Activated CD4-positive, alpha-beta memory T cell treated with anti-CD3 and anti-CD28 coated beads, Interleukin-2, amount 10 ng/mL, durations not matched to agents 7 days and 5 days (primary cell): ENCODE data around the gene PPIF. TPM values are rescaled to one million over a fixed set of nuclear protein-coding genes. Genes with fewer than 3 reads are reported as not detected.
A peak's percentile ranks its signal among the peaks of the same experiment; 100 is the strongest.

Experiments used
- CTCF ChIA-PET: fragments of 350-600 bp; sonication (Branson Sonifier 250); formaldehyde crosslinking; loops from one replicate; lab custom pipeline; 2021; ENCODE audit warnings: antibody characterized with exemption, inconsistent platforms; lab: Charles Lee
- POLR2A ChIA-PET: fragments of 350-600 bp; sonication (Branson Sonifier 250); formaldehyde crosslinking; loops from one replicate; lab custom pipeline; 2021; ENCODE audit warnings: antibody characterized with exemption; lab: Charles Lee
- DNase-seq: peaks from one replicate; pipeline ENCODE4 v3.0.0-alpha.2; 2020
- H3K27ac Mint-ChIP-seq: one replicate; pipeline ENCODE4 v1.8.0; 2021; ENCODE audit warnings: mild to moderate bottlenecking, mixed read lengths
- H3K27me3 Mint-ChIP-seq: one replicate; pipeline ENCODE4 v1.8.0; 2021; ENCODE audit warnings: mixed read lengths
- H3K36me3 Mint-ChIP-seq: one replicate; pipeline ENCODE4 v1.8.0; 2021; ENCODE audit warnings: low read depth, mixed read lengths
- H3K4me1 Mint-ChIP-seq: one replicate; pipeline ENCODE4 v1.8.0; 2021; ENCODE audit warnings: mixed read lengths
- H3K4me3 Mint-ChIP-seq: one replicate; pipeline ENCODE4 v1.8.0; 2021; ENCODE audit warnings: mild to moderate bottlenecking, mixed read lengths
- H3K9me3 Mint-ChIP-seq: one replicate; pipeline ENCODE4 v1.8.0; 2021; ENCODE audit warnings: mixed read lengths
- total RNA-seq, 2 experiments: library from RNA; stranded (reverse); gene quantifications; one replicate each; pipeline ENCODE4 v1.2.3, GENCODE V29; 2021

Gene PPIF
- total RNA-seq, 2 experiments from 2014 or later: 80.7 to 88.4 TPM

DNA sequence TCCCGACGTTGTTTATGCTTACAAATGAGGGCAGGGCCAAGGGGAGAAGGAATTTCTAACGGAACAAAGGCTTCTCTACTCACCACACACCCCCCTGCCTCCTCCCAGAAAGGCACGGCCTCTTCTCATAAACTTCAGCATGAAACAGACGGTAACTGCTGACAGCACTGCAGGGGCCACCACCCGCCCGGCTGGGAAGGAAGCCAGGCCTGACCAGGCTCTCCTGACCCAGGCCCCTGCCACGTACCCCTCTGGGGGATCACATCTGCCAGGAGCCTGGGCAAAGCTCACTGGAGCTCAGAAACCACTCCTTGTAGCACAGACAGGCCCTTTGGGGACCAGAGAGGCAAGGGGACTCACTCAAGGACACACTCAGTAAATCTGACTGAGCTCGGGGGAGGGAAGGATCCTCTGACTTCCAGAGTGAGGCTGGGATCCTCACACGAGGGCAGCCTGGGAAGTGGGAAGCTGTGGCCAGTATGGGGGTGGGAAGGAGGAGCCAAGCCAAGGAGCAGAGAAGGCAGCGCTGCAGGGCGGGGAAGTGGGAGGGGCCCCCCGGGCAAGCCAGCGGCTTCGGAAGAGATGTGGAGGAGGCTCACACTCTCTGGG, 52.1 kb downstream of the PPIF start:
- H3K4me3 Mint-ChIP-seq: no peak overlapping the region
- peaks cover 2% of the 10 kb centered on the region for H3K4me1 Mint-ChIP-seq
- no peak overlapping the region for H3K27ac Mint-ChIP-seq
- no peaks in the 10 kb centered on the region for H3K9me3 Mint-ChIP-seq
- ChIA-PET CTCF (no interaction called here), POLR2A (no interaction called here)
- no peak for DNase-seq
- no peaks in the 10 kb centered on the region for H3K27me3 Mint-ChIP-seq
- no peaks in the 10 kb centered on the region for H3K36me3 Mint-ChIP-seq

DNA sequence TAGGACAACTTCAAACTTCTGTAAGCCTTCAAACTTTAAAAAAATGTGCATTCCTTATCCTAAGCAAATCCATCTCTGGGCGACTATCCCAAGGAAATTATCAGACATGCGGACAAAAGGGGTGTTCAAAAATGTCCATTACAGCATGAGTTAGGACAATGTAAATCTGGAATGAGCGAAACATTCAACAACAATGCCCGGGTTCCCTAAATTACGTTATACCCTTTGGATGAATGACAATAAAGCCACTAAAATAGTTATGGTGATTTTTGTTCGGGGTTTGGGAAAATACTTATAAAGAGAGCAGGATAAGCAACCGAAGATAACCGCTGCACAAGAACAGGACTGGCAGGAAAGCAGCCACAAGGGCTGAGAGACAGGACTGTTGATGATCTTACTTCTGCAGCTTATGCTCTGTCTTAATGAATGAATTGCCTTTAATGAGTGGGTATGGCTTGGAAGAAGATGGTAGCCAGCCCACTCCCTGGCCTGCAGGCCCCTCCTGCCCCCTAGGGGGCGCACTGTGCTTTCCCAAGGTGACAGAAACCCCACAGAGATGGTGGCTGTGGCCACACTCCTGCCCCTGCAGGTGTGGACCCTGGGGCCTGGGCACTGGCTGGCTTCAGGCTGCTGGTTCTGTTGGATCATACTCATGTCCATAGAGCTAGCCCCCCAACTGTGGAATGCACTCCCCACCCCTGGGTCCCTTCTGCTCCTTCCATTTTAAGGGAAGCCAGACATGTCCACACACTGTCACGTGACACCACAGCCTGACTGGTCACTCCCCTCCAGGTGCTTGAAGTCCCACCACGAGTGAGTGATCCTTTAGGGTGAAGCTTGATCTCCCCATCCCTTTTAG, 53.1 kb downstream of the PPIF start:
- ChIA-PET CTCF (interaction anchor here (0.6 to 1.8 kb wide), 4 partner anchors 9 to 88 kb away, joined by 3 to 5 read pairs (median 4); no protein-coding TSS in a partner anchor), POLR2A (no interaction called here)
- Mint-ChIP-seq H3K9me3 (no peaks in the 10 kb centered on the region), H3K4me3 (no peak overlapping the region), H3K27me3 (no peaks in the 10 kb centered on the region), H3K4me1 (peaks cover 2% of the 10 kb centered on the region), H3K36me3 (no peaks in the 10 kb centered on the region), H3K27ac (no peak overlapping the region)
- peak; percentile 62 for DNase-seq

DNA sequence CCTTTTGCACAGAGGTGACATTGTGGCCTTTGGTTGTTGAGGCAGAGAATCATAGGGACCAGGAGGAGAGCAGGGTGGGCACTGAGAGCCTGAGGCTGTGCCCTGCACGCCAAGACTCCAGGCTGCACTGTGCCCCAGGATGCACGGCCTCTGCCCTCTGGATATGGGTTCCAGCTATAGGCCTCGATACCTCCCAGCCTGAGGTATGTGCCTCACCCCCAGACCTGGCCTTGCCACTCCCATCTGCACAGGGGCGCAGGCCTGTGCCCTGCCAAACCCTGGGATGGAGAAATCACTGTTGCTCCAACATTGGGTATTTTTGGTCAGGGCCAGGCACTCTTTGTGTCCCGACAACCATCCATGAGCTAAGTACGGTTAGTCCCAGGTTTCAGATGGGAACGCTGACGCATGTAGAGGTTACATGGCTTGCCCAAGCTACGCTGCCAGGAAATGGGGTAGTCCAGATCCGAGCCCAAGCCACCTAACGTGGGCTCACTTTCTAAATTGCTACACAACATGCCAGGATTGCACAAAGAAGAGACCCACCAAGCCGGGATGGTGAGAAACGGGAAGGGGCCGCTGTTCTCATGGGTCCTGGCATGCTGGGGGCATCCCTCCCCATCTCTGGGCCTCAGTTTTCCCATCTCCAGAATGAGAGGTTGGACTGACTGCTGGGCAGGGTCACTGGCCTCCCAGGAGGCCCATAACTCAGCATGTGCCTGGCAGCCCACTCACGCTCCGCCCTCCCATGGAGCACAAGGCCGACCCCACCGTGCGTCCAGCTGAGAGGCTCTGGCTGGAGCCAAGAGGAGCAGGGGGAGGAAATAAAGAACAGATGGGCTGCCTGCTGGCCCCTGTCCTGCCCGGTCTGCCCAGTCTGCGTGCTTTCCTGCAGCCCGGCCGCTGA, 54.0 kb downstream of the PPIF start:
- no peak overlapping the region for H3K27ac Mint-ChIP-seq
- H3K4me3 Mint-ChIP-seq: no peak overlapping the region
- no peaks in the 10 kb centered on the region for H3K27me3 Mint-ChIP-seq
- H3K9me3 Mint-ChIP-seq: no peaks in the 10 kb centered on the region
- DNase-seq: no peak
- ChIA-PET CTCF (interaction anchor here (1.1 to 1.8 kb wide), 3 partner anchors 13 to 87 kb away, joined by 4 to 5 read pairs (median 4); no protein-coding TSS in a partner anchor), POLR2A (no interaction called here)
- peaks cover 2% of the 10 kb centered on the region for H3K4me1 Mint-ChIP-seq
- no peaks in the 10 kb centered on the region for H3K36me3 Mint-ChIP-seq

DNA sequence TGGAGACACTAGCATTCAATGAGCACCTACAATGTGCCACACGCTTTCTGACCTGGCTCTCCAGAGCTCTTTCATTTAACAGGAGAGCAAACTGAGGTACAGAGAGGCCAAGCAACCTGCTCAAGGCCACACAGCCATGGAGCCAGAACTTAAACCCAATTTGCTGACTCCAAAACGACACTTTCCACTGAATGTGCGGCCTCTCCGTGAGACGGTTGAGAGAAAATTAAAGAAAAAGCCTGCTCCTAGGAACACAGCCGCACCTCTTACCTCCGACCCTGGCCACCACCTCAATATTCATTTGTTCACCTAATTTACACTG, 55.3 kb downstream of the PPIF start:
- Mint-ChIP-seq H3K36me3 (no peaks in the 10 kb centered on the region), H3K27me3 (no peaks in the 10 kb centered on the region), H3K4me1 (peaks cover 2% of the 10 kb centered on the region), H3K4me3 (no peak overlapping the region), H3K9me3 (no peaks in the 10 kb centered on the region), H3K27ac (no peak overlapping the region)
- ChIA-PET POLR2A (no interaction called here), CTCF (no interaction called here)
- no peak for DNase-seq

DNA sequence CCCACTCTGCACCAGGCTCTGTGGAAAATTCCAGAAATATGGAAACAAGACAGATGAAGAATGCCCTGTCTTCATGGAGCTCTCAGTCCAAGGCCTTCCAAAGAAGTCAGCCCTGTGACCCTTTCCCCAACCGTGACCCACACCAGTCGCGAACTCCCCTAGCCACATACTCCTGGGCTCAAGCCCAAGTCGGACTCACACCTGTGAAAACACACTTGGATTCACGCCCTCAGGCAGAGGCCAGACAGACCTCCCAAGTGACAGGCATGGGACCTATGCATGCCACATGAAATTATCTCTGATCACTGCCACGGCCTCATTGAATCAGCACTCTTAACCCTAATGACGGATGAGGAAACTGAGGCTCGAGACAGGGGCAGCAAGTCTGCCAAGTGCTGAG, 55.7 kb downstream of the PPIF start:
- Mint-ChIP-seq H3K36me3 (no peaks in the 10 kb centered on the region), H3K4me3 (no peak overlapping the region), H3K9me3 (no peaks in the 10 kb centered on the region), H3K27ac (no peak overlapping the region), H3K4me1 (peaks cover 2% of the 10 kb centered on the region), H3K27me3 (no peaks in the 10 kb centered on the region)
- ChIA-PET POLR2A (no interaction called here), CTCF (no interaction called here)
- DNase-seq: no peak

DNA sequence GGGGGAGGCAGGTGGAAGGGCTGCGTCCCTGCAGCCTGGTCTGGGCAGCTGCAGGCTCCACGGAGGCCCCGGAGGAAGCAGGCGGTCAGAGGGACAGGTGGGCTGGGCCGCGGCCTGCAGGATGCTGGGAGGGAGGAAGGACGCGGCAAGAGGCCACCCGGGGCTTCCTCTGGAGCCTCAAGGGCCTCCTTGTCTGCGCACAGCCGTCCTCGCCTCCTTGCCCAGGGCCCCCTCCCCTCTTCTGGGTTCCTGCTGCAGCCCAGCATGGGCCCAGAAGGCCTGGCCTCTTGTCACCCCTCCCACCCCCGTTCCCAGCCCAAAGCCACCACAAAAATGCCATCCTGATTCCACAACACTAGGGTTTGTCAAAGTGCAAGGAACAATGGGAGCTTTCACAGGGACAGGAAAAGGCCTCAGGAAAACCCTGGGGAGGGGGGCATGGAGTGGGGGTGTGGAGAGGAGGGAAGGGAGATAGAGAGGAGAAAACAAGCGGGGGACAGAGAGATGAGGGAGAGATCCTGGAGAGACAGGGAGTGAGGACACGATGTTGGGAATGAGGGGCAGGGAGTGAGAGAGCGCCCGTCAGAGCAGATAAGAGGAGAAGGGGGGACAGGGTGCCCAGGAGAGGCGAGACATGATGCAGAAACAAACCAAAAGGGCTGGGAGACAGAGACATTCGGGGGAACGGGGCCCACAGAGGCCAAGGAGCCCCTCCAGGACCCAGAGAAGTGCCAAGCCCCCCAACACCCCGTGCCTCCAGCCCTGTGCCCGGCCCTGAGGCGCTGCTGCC, 56.4 kb downstream of the PPIF start:
- no peaks in the 10 kb centered on the region for H3K9me3 Mint-ChIP-seq
- H3K27me3 Mint-ChIP-seq: no peaks in the 10 kb centered on the region
- CTCF ChIA-PET: interaction anchor here (0.7 kb wide), 1 partner anchor 14 kb away, joined by 4 read pairs; no protein-coding TSS in a partner anchor
- no peak overlapping the region for H3K4me3 Mint-ChIP-seq
- no peak for DNase-seq
- H3K36me3 Mint-ChIP-seq: no peaks in the 10 kb centered on the region
- no peak overlapping the region for H3K27ac Mint-ChIP-seq
- POLR2A ChIA-PET: no interaction called here
- peaks cover 2% of the 10 kb centered on the region for H3K4me1 Mint-ChIP-seq

DNA sequence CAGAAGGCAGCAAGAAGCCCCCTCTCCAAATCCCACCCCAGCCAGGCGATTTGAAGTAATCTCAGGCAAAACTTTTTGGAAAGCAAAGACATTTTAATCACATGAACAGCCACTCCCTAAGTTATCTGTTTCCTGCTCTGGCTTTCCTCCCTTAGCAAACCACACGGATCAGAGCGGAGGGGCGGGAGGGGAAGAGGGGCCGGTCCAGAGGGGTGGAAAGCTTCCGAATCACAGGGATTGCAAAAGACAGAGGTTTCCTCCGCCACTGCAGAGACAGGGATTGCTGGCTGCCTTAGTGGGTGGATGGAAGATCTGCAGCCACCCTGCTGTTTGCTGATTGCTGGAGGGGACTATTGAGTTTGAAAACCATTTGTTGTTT, 57.0 kb downstream of the PPIF start:
- H3K4me3 Mint-ChIP-seq: no peak overlapping the region
- ChIA-PET POLR2A (no interaction called here), CTCF (interaction anchor here (1.7 kb wide), 1 partner anchor 8 kb away, joined by 5 read pairs; no protein-coding TSS in a partner anchor)
- no peak for DNase-seq
- H3K27ac Mint-ChIP-seq: no peak overlapping the region
- no peaks in the 10 kb centered on the region for H3K9me3 Mint-ChIP-seq
- no peaks in the 10 kb centered on the region for H3K36me3 Mint-ChIP-seq
- peaks cover 2% of the 10 kb centered on the region for H3K4me1 Mint-ChIP-seq
- no peaks in the 10 kb centered on the region for H3K27me3 Mint-ChIP-seq

DNA sequence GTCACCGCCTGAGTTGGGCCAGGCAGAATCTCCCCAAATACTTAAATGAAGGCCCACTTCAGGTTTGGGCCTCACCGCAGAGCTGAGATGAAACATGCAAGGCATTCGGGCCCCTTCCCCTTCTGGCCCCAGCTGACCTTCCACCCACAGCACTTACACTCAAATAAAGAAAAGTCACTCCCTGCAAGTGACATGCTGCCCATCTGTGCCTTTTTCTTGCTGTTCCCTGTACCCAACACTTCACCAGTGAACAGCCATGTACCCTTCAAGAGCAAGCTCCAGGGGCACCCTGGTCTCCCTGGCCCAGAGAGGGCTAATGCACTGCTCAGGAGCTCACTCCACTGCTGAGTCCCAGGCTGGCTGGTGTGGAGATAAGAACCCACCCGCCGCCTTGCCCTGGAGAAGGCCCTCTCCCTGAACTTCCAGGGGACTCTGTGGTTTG, 57.4 kb downstream of the PPIF start:
- POLR2A ChIA-PET: no interaction called here
- Mint-ChIP-seq H3K4me1 (no peaks in the 10 kb centered on the region), H3K4me3 (no peak overlapping the region), H3K36me3 (no peaks in the 10 kb centered on the region), H3K27ac (no peak overlapping the region), H3K27me3 (no peaks in the 10 kb centered on the region), H3K9me3 (no peaks in the 10 kb centered on the region)
- DNase-seq: no peak
- CTCF ChIA-PET: interaction anchor here (1.7 to 2.5 kb wide), 2 partner anchors 9 to 30 kb away, joined by 5 to 8 read pairs; no protein-coding TSS in a partner anchor

Other genes starting within 250 kb of the PPIF start
- gene ZCCHC24, start 98.2 kb downstream of the PPIF start, total RNA-seq: 1 to 10 TPM; 1.5 TPM
- gene EIF5AL1, start 165.1 kb downstream of the PPIF start, total RNA-seq: 1 to 10 TPM; 1.2 to 1.7 TPM
- not detected for gene SFTPA2, start 212.9 kb downstream of the PPIF start, total RNA-seq